T-helper 22 cell (primary cell): ENCODE data around the gene ABCA13.

Experiments
- DNase-seq: peaks from one replicate; pipeline ENCODE4 v3.0.0-alpha.2; 2020; ENCODE audit warnings: low read depth

The ABCA13 gene

DNA sequence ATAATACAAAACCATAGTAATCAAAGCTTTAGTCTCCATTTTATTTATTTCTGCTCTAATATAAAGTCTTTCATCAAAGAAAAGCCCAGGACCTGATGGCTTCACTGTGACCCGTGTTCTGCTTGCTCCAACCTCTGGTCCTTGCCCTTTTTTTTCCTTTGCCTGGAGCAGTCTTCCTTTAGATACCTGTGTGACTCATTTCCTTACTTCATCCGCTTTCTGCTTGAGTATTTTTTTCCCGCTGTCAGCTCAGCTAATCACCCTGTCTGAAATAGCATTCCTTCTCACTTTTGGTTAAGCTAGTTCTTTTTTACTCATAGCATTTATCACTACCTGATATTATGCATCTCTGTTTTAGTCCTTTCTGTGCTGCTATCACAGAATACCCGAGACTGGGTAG is 194.8 kb downstream of the ABCA13 start:
- DNase-seq = no peak

DNA sequence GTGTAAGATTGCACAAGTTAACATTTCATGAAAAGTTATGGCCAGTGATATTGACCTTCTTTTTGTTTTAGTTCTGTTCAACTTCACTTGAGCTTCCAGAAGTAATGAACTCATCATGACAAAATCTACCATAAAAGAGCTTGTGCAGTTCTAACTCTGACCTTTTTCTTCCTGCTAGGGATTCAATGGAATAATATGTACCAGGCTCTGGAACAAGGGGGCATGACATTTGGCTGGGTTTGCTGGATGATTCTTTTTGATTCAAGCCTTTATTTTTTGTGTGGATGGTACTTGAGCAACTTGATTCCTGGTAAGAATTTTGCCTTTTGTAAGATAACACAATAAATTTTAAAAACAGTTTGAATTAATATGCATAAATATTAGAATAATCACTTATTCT is 205.0 kb downstream of the ABCA13 start:
- DNase-seq = no peak

DNA sequence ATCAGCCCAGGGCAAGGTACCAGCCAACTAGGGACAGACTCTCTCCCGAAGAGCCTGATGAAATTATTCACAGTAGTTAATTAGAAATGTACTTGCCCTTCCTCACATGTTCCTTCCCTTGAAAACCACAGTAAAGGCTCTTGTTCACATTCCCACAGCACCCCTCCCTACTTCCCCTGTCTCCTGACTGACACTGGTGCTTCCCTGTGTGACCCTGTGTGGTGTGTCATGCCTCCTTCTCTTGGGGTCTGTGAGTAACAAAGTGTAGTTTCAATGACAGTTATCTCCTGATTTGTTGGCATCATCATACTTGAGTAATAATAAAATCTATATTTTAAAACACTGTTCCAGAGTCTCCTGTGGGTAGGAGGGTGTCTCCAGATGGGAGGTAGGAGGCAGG is 209.7 kb downstream of the ABCA13 start:
- DNase-seq = no peak

DNA sequence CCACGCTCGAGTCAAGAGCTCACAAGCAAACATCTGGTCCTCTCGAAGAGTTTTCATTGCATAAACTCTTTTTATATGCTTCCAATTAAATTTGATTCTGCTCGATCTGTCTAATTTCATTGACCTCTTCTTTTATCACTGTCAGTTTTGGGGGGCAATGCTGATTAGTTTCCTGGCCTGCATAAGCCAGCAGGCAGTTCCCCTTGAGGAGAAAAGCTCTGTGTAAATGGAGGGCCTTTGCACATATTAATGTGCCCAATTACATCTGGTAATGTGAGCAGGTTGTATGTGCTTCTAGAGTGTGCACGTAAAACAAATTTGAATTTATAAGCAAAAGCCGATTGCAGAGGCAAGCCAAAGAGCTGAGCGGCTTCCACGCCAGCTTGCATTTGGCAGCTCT is 210.3 kb downstream of the ABCA13 start:
- no peak for DNase-seq

DNA sequence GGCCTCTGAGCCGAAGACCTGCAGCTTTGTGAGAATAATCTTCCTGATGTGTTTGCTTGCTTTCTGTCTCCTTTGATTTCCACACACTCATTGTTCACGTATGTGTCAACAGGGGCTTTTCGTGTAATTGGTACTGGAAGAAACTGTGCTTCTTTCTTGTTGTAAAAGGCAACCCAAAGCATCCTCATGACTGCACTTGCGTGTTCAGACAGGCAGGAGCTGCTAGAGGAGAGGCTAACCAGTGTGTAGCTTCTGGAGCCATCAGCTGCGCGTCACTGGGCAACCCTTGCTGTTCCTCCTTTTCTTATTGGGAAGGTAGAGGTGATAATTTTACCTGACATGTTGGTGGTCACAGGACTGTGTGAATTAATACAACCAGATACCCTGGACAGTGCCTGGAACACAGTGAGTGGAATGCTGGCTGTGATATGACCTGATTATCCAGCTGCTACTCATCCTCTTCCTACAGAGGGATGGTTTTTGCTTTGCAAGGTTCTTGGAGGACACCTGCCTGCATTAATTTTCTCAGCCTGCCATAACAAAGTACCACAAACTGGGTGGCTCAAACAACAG is 213.0 kb downstream of the ABCA13 start:
- no peak for DNase-seq

DNA sequence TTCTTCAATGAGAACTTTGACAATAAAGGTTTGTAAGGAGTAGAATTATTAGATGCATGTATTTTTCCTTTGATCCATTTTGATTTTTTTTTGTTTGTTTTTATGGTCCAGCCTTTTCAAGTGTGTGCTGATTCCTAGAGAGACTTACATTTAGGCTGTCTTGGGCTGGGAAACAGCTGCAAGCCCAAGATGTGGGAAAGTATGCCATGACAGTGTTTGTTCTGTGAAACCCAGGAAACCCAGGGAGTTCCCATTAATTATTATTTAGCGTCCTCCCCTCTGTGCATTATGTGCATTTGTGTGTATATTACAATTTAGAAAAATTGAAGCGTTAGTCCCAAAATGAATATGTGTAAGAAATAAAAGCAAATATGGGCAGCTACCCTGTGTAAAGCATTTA is 216.7 kb downstream of the ABCA13 start:
- DNase-seq = no peak

DNA sequence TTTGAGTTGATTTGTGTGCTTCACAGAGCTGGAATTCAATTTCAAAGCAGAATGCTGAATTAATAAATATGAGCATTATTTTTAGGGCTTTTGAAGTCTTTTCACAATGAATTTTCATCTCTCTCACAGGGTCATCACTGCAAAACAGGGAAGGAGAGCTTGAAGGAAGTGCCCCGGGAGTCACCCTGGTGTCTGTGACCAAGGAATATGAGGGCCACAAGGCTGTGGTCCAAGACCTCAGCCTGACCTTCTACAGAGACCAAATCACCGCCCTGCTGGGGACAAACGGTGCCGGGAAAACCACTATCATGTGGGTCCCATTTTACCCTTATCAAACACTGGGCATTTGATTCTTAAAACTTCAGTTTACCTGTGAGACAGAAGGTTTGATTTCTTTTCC is 217.7 kb downstream of the ABCA13 start:
- no peak for DNase-seq

DNA sequence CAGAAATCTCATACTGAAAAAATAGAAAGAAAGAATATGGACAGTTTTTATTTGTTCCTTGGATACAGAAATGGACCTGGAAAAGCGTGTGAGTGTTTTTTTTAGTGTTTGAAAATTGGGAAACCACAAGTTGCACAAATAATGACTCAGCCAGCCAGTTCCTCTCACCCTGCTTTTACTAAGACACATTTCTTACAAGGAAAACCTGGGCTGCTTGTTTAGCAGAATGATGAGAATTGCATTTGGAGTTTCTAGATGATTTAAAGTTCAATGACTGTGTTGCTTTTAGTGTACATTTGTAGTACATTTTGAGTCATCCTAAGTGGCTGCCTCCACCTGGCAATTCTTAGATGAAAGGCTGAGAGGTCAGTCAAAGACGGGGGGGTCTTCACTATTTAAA is 218.7 kb downstream of the ABCA13 start:
- DNase-seq = no peak

DNA sequence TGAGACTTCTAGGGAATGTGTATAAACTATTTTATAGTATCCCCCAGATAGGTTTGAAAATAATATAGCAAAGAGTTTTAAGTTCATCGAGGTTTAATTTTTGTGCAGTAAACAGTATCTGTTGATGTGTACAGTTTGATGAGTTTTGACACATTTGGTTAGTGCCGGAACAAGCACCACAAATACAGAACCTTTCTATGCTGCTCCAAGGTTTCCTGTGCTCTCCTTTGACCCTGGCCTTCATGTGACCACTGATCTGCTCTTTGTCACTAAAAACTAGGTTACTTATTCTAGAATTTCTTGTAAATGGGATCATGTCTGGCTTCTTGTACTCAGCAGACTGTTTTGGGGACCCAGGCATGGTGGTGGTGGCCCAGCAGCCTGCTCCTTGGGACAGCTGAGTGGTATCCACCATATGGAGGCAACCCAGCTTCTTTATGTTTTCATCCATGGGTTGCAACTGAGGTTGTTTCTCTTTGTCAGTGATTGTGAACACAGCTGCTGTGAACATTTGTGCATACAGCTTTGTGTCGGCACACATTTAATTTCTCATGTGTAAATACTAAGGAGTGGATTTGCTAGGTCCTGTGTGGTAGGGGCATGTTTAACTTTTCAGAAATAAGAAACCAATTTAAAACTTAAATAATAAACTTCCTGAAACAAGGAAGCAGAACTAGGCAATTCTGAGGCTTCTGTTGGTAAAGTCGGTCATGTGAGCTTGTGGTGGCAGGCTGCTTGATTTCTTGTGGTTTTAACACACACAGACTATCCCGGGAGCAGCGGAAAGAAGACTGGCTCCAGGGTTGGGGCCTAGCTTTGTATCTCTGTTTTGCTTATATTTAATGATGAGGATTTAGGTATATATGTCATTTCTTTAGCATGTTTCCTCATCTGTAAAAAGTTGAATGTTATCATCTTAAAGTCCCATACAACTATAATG is 219.4 kb downstream of the ABCA13 start:
- no peak for DNase-seq

DNA sequence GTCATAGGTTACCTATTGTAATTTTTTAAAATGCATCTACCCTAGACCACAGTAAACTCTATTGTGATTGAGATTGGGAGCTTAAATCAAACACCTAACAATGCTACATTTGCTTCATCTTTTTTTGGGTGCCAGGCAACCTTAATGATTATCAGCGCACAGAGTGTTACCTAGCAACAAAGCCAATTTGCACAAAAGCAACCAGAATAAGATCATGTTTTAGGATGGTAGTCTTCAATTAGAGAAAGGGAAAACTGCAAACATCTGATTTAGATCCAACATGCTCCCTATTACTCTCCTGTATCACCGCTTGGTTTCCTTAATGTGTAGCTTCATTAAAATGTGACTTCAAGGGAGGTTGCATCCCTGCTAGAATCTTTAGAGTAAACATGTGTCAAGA is 226.9 kb downstream of the ABCA13 start:
- DNase-seq = no peak

DNA sequence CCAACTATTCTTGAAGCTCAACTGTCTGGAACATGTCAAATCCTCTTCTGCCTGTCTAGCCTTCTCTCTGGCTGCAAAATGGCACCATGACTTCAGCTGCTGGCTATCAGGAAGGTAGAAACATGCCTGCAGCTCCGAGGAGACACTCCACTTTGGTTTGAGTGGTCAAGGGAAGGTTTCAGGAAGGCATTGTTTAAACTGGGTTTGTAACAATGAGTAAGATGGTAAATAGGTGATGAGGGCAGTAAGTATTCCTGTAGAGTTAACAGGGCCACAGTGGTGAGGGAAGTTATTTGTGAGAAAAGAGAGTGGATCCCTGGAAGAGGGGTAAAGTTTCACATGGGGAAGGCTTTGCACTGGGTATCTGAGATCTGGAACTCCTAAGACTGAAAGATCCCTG is 231.5 kb downstream of the ABCA13 start:
- no peak for DNase-seq

DNA sequence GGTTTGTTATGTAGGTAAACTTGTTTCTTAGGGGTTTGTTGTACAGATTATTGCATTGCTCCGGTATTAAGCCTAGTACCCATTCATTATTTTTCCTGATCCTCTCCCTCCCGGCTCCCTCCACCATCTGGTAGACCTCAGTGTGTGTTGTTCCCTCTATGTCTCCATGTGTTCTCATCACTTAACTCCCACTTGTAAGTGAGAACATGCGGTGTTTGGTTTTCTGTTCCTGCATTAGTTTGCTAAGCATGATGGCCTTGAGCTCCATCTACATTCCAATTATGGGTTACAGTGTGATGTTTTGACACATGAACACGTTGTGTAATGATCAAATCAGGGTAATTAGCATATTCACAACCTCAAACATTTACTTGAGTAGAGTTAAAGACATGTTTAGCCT is 237.5 kb downstream of the ABCA13 start:
- DNase-seq = no peak

DNA sequence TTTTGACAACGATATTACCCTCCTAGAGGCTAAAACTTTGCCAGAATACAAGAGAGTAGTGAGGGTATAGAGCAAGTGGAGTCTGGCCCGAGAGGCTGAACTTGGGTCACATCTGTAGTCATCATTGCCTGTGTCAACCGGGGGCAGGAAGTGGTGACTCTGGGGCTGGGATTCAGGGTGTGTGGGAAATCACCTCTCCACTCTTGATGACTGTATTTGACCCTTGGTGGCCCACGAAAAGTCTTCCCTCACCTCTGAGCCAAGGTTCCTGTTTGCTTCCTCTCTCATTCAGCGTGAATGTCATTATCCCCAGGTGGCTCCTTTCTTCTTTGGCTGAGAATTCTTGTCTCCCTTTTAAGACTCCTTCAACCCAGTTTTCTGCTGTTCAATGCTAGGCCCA is 240.4 kb downstream of the ABCA13 start:
- no peak for DNase-seq

DNA sequence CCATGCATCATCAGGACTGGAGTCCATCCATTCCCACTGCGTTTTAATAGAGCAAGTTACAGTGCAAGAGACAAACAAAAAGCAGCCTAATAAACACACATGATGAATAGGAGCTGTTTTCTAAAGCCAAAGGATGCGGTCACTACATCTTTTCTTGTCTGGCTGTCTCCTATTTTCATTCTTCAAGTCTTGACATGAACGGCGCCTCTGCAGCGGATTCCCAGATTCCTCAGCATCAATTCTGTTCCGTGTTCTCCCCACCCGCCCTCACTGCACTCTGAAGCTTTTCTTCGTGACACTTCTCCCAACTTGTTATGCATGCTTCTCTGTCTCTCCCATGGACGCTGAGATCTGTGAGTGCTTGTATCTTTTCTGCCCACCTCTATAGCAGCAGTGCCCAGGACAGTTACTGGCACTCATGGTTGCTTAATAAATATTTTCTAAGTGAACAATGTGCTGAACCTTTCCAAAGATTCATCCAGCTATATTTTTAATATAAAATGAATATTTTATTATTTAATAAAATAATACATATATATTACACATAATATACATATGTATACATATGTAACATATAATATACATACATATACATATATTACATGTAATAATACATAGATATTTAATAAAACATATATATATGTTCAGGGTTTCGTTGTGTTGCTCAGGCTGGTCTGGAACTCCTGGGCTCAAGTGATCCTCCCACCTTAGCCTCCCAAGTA is 242.9 kb downstream of the ABCA13 start:
- no peak for DNase-seq

DNA sequence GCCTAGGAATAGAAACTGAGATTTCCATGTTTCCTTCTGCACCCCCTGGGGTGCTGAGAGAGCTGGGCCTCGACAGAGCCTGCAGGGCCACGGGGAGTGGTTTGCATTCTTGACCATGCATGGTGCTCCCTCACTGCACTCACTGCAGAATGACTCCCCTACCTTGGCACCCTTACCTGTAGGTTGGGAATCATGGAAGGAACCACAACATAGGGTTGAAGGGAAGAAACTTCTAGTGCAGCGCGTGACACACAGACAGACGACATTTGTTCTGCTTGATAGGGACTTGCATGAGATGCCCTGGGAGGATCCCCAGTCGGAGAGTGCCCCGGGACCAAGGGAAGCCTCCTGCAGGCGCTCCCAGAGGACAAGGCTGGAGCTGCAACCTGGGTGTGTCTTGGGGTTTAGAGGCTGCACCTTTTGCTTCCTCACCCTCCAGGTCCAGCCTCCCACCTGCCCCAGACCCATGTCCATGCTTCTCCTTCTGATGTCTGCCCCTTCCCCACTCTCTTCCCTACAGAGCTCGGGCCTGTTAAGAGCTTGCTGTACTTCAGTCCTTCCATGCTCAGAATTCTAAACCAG is 245.2 kb downstream of the ABCA13 start:
- DNase-seq = no peak

DNA sequence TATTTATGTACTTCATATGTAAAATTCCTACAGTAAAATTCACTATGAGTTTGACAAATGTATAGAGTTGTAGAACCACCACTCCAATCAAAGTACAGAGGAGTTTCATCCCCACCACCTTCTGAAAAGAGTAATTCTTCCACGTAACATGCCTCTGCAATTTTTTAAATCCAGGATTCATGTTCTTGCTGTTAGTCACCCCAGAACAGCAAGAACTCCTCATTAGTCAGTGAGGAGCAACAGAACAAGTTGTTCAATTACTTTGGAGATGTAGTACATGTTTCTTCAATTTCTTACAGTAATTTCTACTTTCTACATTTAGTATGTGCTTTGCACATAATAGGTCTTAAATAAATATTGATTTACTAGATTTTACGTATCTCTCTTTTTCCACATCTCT is 248.1 kb downstream of the ABCA13 start:
- no peak for DNase-seq

DNA sequence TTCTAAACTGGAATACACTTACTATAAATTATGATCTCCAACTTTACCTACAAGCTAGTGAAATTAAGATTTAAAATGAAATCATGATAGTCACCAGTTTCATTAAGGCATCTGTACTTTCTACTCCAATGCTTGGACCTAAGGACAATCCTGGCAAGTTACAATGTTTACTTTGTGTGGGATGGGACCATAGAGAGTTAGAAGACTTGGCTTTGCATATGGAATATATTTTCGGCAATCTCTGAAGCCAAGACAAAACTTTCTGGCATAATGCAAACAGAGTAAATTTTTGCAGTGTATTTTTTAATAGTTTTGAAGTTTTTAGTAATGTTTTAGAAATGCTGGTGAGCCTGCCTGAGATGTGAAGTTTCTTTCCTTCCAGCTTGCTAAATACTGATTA is 248.9 kb downstream of the ABCA13 start:
- no peak for DNase-seq

DNA sequence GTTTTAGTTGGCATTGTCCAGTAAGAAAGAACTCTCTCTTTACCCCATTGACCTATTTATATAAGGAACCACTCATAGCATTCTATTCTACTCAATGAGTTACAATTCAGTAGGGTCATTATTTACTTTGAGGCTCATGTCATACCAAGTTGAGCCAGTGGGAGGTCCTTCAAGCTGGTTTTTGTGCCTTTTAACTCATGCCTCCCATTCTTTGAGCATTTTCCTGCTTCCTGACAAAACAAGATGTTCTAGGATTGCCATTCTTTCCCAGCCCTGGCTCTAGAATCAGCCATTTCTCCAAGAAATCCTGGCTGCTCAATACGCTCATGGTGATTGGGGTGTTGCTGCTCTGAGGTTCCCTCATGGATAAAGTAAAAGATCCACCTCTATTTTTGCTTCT is 250.1 kb downstream of the ABCA13 start:
- DNase-seq = no peak

DNA sequence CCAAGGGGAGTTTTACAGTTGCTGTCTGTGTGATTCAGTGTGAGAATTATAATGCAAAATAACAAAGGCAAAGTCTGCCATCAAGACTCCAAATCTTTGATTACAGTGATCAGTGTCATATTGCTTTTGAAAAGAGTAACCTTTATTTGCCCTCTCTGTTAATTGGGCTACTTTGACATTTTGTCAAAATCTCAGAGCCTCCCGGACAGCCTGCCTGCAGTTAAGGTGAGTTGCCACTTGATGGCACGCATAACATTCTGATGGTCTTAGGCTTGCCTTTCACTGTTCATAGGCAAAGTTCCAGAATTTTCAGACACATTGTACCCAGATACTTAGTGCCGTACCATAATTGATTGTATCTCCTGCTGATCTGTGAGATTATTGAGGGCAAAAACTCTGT is 253.5 kb downstream of the ABCA13 start:
- DNase-seq = no peak

DNA sequence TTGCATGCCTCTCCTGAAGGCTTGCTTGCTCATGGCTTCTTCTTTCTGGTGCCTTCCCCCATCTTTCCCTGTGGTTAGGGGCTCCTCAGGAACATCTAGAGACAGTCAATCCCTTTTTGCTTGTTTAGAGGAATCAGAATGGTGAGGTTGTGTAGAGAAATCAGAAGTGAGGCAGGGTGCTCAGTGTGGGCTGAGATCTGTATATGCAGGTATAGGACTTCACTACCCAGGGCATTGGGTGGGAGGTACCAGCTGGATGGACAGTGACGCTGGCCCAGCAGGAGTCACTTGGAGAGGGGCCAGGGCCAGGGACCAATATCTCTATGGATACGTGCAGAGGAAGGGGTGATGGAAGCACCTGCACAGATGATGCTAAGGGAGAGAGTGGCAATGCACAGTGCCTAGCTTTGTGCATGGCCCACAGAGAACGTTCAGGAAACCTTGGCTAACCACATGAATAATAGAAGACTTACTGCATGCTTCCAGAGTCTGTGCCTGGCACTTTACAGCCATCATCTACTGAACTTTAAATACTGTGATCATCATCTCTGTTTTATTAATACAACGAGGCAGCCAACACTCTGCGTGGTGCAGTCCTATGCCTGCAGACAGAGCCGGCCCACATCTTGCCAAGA is 255.2 kb downstream of the ABCA13 start:
- no peak for DNase-seq

DNA sequence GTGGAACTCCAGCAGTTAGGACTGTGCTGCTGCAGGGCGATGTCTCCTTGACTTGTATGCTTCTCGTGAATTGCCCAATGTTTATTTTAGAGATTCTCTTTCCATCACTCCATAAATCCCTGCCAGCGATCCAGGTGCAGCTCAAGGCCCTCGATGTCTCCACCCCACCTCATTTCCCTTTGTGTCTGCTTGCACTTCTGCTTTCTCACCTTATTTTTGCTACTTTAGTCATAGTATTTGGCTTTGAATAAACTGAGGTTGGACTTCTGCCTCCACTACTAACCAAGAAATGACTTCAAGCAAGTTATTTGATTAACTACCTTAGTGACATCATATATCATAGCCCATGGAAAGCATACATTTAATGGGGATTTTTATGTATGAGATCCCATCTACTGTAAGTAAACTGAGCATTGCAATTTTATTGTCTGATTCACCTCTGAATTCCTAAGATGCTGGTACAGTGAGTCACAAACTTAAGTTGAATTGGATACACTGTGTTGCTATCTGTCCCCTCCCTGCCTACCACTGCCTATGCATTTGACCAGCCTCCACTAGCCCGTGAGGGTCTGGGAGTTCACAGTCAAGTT is 255.8 kb downstream of the ABCA13 start:
- DNase-seq = no peak

DNA sequence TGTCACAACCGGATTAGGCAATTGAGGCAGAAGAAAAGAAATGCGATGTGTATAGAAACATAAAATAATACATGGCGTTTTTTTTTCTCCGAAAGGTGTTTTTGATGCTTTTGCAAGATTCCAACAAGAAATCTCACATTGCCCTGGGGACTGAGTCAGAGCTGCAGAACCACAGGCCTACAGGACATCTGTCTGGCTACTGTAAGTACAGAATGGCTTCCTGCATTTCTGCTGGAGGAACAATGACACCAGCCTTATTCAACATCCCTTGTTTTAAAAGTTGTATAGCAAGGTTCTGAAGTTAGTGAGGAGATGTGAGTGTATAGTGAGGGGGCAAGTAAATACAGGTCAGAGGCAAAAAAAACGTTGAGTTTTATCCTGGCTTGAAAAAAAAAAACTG is 256.4 kb downstream of the ABCA13 start:
- no peak for DNase-seq
